Measurements from ENCODE around the gene CSNK2A2.

The CSNK2A2 gene

GRCh38 chr16:58198803-58199411 is 1.0 kb upstream of the CSNK2A2 start:
- DNase-seq = no peak

DNA sequence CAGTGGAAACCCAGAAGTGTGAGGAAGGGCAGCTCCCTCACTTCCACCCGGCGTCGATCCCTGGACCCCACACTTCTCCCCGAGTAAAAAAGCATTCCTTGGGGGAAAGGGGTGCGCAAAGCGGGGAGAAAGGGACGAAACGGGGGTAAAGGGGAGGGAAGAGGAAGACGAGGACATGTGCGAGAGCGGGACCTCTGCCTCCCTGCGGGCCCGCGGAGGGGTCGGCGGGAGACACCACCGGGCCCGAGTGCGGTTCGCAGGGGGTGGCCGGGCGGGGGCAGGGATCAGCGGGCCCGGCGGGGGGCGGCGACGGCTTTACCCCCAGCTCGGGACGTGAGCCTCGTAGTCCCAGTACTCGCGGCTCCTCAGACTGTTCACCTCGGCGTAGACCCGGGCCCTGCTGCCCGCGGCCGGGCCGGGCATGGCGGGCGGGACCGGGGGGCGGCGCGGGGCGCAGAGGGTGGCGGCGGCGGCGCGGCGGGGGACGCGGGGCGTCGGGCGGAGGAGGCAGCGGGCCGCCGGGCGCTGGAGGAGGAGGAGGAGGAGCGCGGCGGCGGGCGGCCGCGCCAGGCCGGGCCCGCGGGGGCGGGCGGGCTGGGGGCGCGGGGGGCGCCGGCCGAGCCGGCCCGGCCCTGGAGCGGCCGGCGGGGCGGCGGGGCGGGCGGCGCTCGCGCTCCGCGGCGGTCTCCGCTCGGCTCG is 443 bp downstream of the CSNK2A2 start:
- DNase-seq = no peak

DNA sequence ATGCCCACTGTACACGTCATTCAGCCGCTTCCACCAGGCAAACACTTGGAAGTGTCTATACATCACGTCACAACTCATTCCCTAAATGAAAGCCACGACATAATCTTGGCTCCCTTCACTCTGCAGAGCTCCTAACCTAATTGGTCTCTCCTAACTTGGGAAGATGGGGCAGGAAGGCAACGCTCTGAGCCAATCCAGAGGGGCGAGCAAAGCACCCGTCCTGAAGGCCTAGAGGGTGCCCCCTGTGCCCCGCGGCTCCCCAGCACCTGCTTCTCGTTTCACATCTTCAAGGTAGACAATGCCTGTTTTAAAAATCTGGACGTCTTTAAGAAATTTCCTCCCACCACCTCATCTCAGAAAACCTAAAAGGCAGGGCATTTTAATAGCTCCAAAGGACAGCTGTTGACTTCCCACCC is 1.0 kb downstream of the CSNK2A2 start:
- no peak for DNase-seq

GRCh38 chr16:58195771-58196170 is 2.1 kb downstream of the CSNK2A2 start:
- DNase-seq = no peak

GRCh38 chr16:58195344-58195743 is 2.6 kb downstream of the CSNK2A2 start:
- DNase-seq = no peak

DNA sequence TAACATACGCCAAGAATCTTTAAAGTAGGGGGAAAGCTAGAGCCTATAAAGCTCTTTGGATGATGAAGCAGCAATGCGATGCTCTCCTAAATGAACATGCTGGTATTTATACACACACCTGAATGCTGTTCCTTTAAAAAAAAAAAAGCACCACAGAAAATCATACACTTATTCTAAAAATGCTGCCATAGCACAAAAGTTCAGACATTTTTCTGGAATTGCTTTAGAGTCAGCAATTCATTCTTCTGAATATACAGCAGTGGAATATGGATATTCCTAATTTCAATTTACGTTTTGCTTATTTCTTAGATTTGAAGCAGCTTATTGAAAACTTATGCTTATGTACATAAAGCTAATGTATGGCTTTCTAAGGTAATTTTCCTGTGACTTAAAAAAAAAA is 3.1 kb downstream of the CSNK2A2 start:
- DNase-seq = no peak

DNA sequence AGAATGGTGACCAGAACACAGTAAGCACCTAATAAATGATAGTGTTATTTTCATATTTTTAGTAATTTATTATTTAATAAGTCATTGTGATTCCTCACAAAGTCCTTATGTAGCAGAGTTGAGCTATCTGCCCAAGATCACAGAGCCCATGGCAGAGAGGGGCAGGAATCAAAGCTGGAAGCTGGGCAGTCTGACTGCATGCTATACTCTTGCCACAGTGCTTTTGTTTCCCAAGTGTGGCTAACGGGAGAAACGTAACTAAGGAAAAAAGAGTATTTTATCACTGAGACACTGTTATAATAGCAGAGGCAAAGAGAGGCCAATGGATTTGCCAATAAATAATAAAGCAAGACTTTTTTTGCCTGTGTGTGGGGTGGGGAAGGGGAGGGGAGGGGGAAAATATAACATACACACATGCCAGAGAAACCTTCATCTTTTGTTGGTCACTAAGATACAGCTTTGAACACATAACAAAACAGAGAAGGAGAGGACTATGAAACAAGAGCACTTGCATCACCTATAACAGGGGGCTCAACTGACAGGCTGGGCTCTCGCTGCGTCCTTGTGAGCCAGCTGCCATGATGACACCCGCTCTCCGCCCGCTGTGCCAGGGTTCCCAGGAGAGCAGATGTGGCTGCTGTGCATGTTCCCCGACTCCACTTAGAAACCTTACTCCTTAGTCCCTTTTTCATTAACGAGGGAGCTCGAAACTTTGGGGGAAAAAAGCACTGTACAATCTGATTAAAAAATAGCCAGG is 10.1 kb downstream of the CSNK2A2 start:
- DNase-seq = no peak

GRCh38 chr16:58187092-58187491 is 10.8 kb downstream of the CSNK2A2 start:
- DNase-seq = no peak

GRCh38 chr16:58186176-58186944 is 11.5 kb downstream of the CSNK2A2 start:
- no peak for DNase-seq

DNA sequence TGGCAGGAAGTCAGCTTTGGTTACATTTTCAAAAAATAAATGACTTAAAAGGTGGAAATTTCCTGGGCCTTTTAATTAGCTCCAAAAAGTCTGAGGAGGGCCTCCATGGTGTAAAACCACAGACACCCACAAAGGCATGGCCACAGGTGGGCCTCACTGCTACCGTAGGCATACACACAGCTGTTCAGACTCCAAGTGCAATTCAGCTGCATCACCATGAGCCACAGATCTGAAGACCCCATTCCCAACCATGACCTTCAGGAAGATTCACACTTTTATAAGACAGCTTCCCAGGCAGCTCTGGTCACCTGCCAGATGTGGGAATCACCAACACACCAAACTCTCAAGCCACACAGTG is 20.6 kb downstream of the CSNK2A2 start:
- DNase-seq = no peak

DNA sequence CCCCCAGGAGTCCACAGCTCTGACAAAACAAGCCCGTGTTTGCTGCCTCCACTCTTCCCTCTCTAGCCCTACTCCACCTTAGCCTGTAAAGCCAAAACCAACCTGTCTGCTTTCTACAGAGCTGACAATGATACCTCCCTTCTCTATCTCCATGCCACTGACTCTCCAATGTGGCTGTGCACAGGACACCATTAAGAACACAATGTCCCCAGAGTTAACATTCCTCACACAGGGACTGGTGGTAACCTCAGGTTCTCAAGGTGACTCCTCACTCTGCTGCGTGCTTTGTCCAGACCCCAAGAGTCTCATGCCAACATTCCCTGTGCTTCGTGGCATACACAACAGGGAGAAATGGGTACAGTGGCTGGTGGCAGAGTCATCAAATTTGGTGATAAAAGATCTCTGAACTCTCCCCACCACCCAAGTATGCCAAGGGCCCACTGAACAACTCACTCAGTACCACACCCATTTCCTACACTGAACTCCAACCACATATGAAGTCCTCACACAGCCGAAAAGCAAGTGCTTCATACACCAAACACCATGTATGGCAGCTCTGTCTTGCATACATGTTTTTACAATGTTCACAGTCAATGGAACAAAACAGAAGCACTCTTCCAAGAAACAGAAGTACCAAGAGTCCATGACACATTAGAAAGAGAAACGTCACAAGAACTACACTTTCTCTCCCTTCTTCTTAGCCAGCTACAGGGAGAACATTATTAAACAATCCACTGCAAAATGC is 21.1 kb downstream of the CSNK2A2 start:
- DNase-seq = no peak

- no peak for DNase-seq
Measured at GRCh38 chr16:58170223-58170622, 27.7 kb downstream of the CSNK2A2 start.

- no peak for DNase-seq
Measured at GRCh38 chr16:58160855-58161254, 37.1 kb downstream of the CSNK2A2 start.

DNA sequence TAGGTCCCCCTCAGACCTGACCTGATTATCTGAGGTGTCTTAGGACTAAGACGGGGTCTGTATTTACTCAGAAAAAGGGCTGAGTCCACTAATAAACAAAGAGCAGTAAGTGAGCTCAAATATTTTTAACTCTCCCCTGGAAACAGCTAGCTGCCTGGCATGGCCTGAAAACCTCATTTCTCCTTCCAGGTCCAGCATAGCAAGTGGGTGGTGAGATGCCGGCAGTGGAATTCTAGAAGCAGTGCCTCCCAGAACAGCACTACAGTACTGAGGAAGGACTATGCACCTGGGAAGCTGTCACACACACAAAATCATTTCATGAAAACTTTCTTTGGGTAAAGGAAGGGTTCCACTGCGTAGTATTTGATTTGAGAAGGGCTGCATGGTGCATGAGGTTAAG is 39.2 kb downstream of the CSNK2A2 start:
- no peak for DNase-seq

DNA sequence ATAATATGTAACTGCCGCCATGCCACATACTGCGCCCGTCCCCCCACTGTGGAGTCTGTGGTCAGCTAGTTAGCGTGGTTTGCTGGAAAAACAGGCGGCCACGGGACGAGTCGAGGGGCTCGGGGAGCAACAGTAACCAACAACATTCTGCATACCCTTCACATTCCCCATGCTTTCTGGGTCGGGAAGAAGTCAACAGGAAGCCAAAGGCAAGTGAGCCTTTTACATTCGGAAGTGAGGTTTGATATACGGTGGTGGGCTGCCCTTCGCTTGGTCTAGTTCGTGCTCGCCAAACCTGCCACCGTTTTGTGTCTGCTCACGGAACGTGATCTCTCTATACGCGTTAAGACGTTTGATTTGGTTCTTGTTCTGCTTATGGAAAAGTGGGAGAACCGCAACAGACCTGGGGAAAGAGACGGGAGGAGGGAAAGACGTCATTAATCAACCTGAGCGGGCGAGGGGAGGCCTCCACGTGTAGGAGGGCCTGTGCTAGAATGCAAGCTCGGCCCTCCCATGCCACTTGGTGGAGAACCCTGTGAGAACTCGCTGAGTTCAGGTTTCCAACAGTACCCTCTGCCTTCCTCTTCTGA is 39.9 kb downstream of the CSNK2A2 start:
- DNase-seq = no peak

- DNase-seq = no peak
Measured at GRCh38 chr16:58157239-58157638, 40.7 kb downstream of the CSNK2A2 start.

DNA sequence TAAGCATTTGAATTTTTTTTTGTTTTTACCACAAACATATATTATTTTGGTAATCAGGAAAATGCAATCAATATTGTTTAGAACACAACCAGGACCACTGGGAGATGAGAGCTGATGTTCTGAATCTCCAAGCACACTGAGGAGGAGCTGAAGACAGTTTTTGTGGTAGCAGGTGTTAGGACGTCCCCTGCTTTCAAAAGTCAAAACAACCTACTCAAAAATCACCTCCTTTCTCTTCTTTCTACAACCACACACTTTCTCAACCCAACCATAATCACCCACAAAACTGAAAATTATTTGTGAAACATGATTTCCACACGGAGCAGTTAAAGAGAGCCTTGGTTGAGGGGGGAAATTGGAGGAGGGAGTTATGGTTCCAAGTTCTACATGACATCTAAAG is 42.1 kb downstream of the CSNK2A2 start:
- no peak for DNase-seq

DNA sequence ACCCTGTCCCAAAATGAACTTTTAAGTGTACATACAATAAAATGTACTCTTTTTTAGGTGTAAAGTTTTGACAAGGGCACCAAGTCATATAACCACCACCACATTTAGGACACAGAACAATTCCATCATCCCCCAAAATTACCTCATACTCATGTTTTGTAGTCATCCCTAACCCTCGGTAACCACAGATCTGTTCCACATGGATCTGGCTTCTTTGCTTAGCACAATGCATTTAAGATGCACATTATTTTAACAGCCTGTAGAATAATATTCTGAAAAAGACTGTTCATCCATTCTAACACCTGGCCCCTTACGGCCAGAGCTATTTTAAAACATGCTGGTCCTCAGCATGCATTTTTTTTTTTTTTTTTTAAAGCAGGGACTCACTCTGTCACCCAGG is 43.6 kb downstream of the CSNK2A2 start:
- DNase-seq = no peak

DNA sequence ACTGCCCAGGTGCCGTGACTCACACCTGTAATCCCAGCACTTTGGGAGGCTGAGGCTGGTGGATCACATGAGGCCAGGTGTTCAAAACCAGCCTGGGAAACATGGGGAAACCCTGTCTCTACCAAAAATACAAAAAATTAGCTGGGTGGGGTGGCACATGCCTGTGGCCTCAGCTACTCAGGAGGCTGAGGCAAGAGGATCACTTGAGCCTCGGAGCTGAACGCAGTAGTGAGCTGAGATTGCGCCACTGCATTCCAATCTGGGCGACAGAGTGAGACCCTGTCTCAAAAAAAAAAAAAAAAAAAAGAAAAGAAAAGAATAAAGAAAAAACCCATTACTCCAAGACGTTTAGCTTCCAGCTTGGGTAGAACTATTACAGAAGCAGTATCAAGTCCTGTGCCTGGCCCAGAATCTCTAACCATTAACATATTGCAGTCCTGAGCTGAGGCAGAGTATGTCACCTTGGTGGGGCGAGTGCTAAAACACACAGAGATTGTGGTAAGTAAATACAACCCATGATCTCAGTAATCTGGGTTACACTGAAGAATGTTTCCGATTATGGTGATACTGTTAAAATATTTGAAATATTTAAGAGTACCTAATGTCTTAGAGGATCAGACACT is 45.5 kb downstream of the CSNK2A2 start:
- no peak for DNase-seq

GRCh38 chr16:58148526-58148925 is 49.4 kb downstream of the CSNK2A2 start:
- DNase-seq = no peak

GRCh38 chr16:58148099-58148498 is 49.8 kb downstream of the CSNK2A2 start:
- no peak for DNase-seq

DNA sequence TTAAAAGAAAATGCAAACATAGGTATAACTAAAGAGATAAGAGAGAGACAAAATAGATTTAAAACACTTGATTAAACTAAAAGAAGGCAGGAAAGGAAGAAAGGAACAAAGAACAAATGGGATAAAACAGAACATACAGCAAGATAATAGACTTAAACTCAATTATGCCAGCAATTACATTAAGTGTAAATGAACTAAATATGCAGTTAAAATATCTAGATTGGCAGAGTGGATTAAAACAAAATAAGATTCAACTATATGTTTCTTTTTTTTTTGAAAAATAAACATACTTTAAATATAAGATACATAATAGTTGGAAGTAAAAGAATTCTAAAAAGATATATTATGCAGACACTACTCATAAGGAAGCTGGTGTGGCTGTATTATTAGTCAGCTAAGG is 59.1 kb downstream of the CSNK2A2 start:
- no peak for DNase-seq
